Lower leg skin (tissue), 3 donors: Measurements from ENCODE around the gene GLP2R.

ENCODE experiments used
- CTCF ChIP-seq, 3 donors: fragments of 450-650 bp; IDR thresholded peaks; one replicate each; pipeline ENCODE4 v1.5.1; 2016; ENCODE audit warnings: antibody characterized with exemption in 3 of 3, mild to moderate bottlenecking in 3 of 3, moderate library complexity in 2 of 3
- POLR2A ChIP-seq, 2 donors: fragments of 450-650 bp; IDR thresholded peaks; one replicate each; pipeline ENCODE4 v1.6.1; 2016 to 2017; ENCODE audit warnings: antibody characterized with exemption in 2 of 2, mild to moderate bottlenecking in 1 of 2, moderate library complexity in 1 of 2

DNA sequence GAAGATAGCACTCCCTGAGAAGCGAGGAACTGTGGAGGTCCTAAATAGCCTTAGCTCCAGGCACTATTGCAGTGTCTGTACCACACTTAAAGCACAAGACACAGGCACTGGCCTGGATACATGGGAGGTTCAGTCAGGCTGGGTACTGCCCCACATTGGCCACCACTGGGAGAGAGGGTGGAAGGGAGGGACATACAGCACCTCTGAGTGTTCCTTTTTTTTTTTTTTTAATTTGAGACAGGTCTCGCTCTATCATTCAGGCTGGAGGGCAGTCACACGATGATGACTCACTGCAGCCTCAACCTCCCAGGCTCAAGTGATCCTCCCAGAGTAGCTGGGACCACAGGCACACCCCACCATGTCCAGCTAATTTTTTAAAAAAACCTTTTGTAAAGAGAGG lies 5.3 kb upstream of the GLP2R start:
- TF ChIP-seq CTCF (IDR thresholded peaks at IDR 0.05) = no peak
- TF ChIP-seq POLR2A (IDR thresholded peaks at IDR 0.05) = no peak
